HFFc6 (cell line): Measurements from ENCODE around the gene TRAF7. TPM values are rescaled to one million over a fixed set of nuclear protein-coding genes. Genes with fewer than 3 reads are reported as not detected.

Source experiments
- DNase-seq: peaks from one replicate; pipeline ENCODE4 v3.0.0-alpha.2; 2018
- H3K27ac Mint-ChIP-seq: 2 replicates; pipeline ENCODE4 v1.8.0; 2020; ENCODE audit warnings: mild to moderate bottlenecking, mixed read lengths
- H3K27me3 Mint-ChIP-seq: 2 replicates; pipeline ENCODE4 v1.8.0; 2021; ENCODE audit warnings: mild to moderate bottlenecking, moderate library complexity, mixed read lengths; ENCODE audit not compliant: insufficient read depth
- H3K36me3 Mint-ChIP-seq: 2 replicates; pipeline ENCODE4 v1.8.0; 2021; ENCODE audit warnings: low read depth, mixed read lengths
- H3K4me1 Mint-ChIP-seq: 2 replicates; pipeline ENCODE4 v1.8.0; 2020; ENCODE audit warnings: low read depth, mixed read lengths
- H3K4me3 Mint-ChIP-seq: 2 replicates; pipeline ENCODE4 v1.8.0; 2020; ENCODE audit warnings: mild to moderate bottlenecking, moderate library complexity, mixed read lengths
- H3K9me3 Mint-ChIP-seq: 2 replicates; pipeline ENCODE4 v1.8.0; 2020; ENCODE audit warnings: mild to moderate bottlenecking, mixed read lengths
- CTCF ChIP-seq: fragments of 200-600 bp; sonication (generic); IDR thresholded peaks from 2 replicates; pipeline ENCODE4 v1.5.0; 2021; ENCODE audit warnings: antibody characterized with exemption, mild to moderate bottlenecking
- microRNA-seq: library from miRNA; unstranded; fragments of <30 nt; microRNA quantifications from one replicate; pipeline ENCODE4, GENCODE V29; 2019
- total RNA-seq, 6 experiments: library from RNA; stranded (reverse); fragmentation: NEBNext Ultra II Directional; extraction: Animal tissue kit (Norgen Biotek cat#: 25700); gene quantifications; 2 replicates in 1 of 6; 3 replicates in 5 of 6; pipeline ENCODE4 v1.2.3, GENCODE V29; 2021

TRAF7 gene
- total RNA-seq, 6 experiments from 2014 or later, result 81.4 to 88.3 (median 85.3) TPM

GRCh38 chr16:2223221-2223941 is 67.8 kb downstream of the TRAF7 start, which contains the start of gene E4F1:
Gene E4F1 (plus strand): TSS chr16:2223591. CDS start chr16:2223614, 23 bp downstream.
- H3K4me3 Mint-ChIP-seq, result peak within 1 kb of the TSS; percentile 90
- H3K27me3 Mint-ChIP-seq, result no peaks in the 10 kb centered on the region
- peak within 1 kb of the TSS; percentile 60 for H3K27ac Mint-ChIP-seq
- peak; percentile 99 for DNase-seq
- peaks cover 16% of the 10 kb centered on the region for H3K4me1 Mint-ChIP-seq
- TF ChIP-seq CTCF, result peak; percentile 22; the same call in 1 of the 2 replicates
- H3K36me3 Mint-ChIP-seq, result no peaks in the 10 kb centered on the region
- H3K9me3 Mint-ChIP-seq, result no peaks in the 10 kb centered on the region

GRCh38 chr16:2223942-2224486 is 68.4 kb downstream of the TRAF7 start:
- Mint-ChIP-seq H3K27ac (peak overlapping the region; percentile 60), H3K4me1 (peaks cover 16% of the 10 kb centered on the region), H3K36me3 (no peaks in the 10 kb centered on the region), H3K4me3 (peak overlapping the region; percentile 90), H3K27me3 (no peaks in the 10 kb centered on the region), H3K9me3 (no peaks in the 10 kb centered on the region)
- no peak for TF ChIP-seq CTCF
- DNase-seq, result peak; percentile 30

- TF ChIP-seq CTCF, result no peak
- DNase-seq, result no peak
- Mint-ChIP-seq H3K9me3 (no peaks in the 10 kb centered on the region), H3K27ac (peak overlapping the region; percentile 72), H3K27me3 (no peaks in the 10 kb centered on the region; the same call in 1 of the 2 replicates), H3K4me3 (peak overlapping the region; percentile 54), H3K4me1 (peaks cover 16% of the 10 kb centered on the region), H3K36me3 (no peaks in the 10 kb centered on the region)
These were observed 70.7 kb downstream of the TRAF7 start for GRCh38 chr16:2226245-2226793.

GRCh38 chr16:2226918-2227317 is 71.3 kb downstream of the TRAF7 start:
- DNase-seq, result no peak
- no peaks in the 10 kb centered on the region for H3K36me3 Mint-ChIP-seq
- no peaks in the 10 kb centered on the region for H3K9me3 Mint-ChIP-seq
- peaks cover 16% of the 10 kb centered on the region for H3K4me1 Mint-ChIP-seq
- H3K4me3 Mint-ChIP-seq, result no peak overlapping the region
- no peak for TF ChIP-seq CTCF
- no peaks in the 10 kb centered on the region; the same call in none of the 2 replicates for H3K27me3 Mint-ChIP-seq
- H3K27ac Mint-ChIP-seq, result no peak overlapping the region; the same call in 1 of the 2 replicates

Small RNAs within 50 kb of the gene (microRNA-seq; reads per million reads assigned to microRNA genes)
- gene MIR3180-5, result not detected
- gene MIR4516, result not detected
- gene MIR6511B1, result not detected

Other genes starting within 250 kb of the TRAF7 start
- gene HS3ST6, start 237.4 kb upstream of the TRAF7 start, total RNA-seq, result not detected
- 10 to 100 TPM; 21.0 to 27.4 (median 22.7) TPM for gene MSRB1, start 212.6 kb upstream of the TRAF7 start, total RNA-seq
- gene RPL3L, start 201.1 kb upstream of the TRAF7 start, total RNA-seq, result not detected
- 100 to 1,000 TPM; 146 to 190 (median 173) TPM for gene NDUFB10, start 196.2 kb upstream of the TRAF7 start, total RNA-seq
- 1,000 to 10,000 TPM; 2,281 to 2,831 (median 2,477) TPM for gene RPS2, start 191.0 kb upstream of the TRAF7 start, total RNA-seq
- gene RNF151, start 188.9 kb upstream of the TRAF7 start, total RNA-seq, result not detected
- 10 to 100 TPM; 42.4 to 47.3 (median 44.1) TPM for gene TBL3, start 183.7 kb upstream of the TRAF7 start, total RNA-seq
- under 1 TPM in 3 of 6 experiments, not detected in 3; 0.28 to 0.46 (median 0.45) TPM for gene NOXO1, start 174.3 kb upstream of the TRAF7 start, total RNA-seq
- 10 to 100 TPM; 28.8 to 45.5 (median 40.2) TPM for gene GFER, start 171.6 kb upstream of the TRAF7 start, total RNA-seq
- gene SYNGR3, start 165.8 kb upstream of the TRAF7 start, total RNA-seq, result 1 to 10 TPM in 5 of 6 experiments, under 1 TPM in 1; 0.96 to 1.4 (median 1.2) TPM
- gene ZNF598, start 146.0 kb upstream of the TRAF7 start, total RNA-seq, result 10 to 100 TPM; 37.1 to 48.1 (median 40.7) TPM
- gene NPW, start 136.0 kb upstream of the TRAF7 start, total RNA-seq, result 1 to 10 TPM in 4 of 6 experiments, under 1 TPM in 2; 0.57 to 2.1 (median 1.4) TPM
- 100 to 1,000 TPM; 140 to 177 (median 152) TPM for gene NHERF2, start 128.9 kb upstream of the TRAF7 start, total RNA-seq
- gene NTHL1, start 107.9 kb upstream of the TRAF7 start, total RNA-seq, result 10 to 100 TPM; 23.7 to 31.5 (median 26.4) TPM
- 10 to 100 TPM; 72.0 to 88.3 (median 83.2) TPM for gene TSC2, start 107.8 kb upstream of the TRAF7 start, total RNA-seq
- gene PKD1, start 19.9 kb upstream of the TRAF7 start, total RNA-seq, result 100 to 1,000 TPM in 1 of 6 experiments, 10 to 100 TPM in 5; 77.9 to 118 (median 82.5) TPM
- gene RAB26, start 7.2 kb upstream of the TRAF7 start, total RNA-seq, result 1 to 10 TPM in 1 of 6 experiments, under 1 TPM in 5; 0.31 to 1.2 (median 0.65) TPM
- gene CASKIN1, start 40.8 kb downstream of the TRAF7 start, total RNA-seq, result under 1 TPM; 0.06 to 0.56 (median 0.11) TPM
- 10 to 100 TPM; 32.7 to 39.4 (median 37.5) TPM for gene MLST8, start 49.7 kb downstream of the TRAF7 start, total RNA-seq
- gene BRICD5, start 55.1 kb downstream of the TRAF7 start, total RNA-seq, result 1 to 10 TPM; 1.1 to 2.6 (median 1.8) TPM
- gene PGP, start 59.1 kb downstream of the TRAF7 start, total RNA-seq, result 10 to 100 TPM; 12.8 to 17.8 (median 15.1) TPM
- 10 to 100 TPM; 15.8 to 19.8 (median 16.7) TPM for gene E4F1, start 67.8 kb downstream of the TRAF7 start, total RNA-seq
- gene DNASE1L2, start 80.7 kb downstream of the TRAF7 start, total RNA-seq, result 1 to 10 TPM in 4 of 6 experiments, under 1 TPM in 2; 0.82 to 1.5 (median 1.1) TPM
- gene ECI1, start 95.8 kb downstream of the TRAF7 start, total RNA-seq, result 10 to 100 TPM; 30.3 to 47.8 (median 35.4) TPM
- gene RNPS1, start 112.3 kb downstream of the TRAF7 start, total RNA-seq, result 100 to 1,000 TPM; 127 to 163 (median 140) TPM
- 1 to 10 TPM; 1.9 to 3.6 (median 2.4) TPM for gene ABCA3, start 184.9 kb downstream of the TRAF7 start, total RNA-seq